OCI-LY7 (cell line): ENCODE results near the gene RBM33. TPM values are rescaled to one million over a fixed set of nuclear protein-coding genes. Genes with fewer than 3 reads are reported as not detected.

Experiments used
- BruUV-seq: library from RNA; stranded (reverse); fragments of 400-500 nt; replicated peaks from 2 replicates; lab custom pipeline; 2021; lab: Mats Ljungman, UMichigan
- CTCF ChIA-PET: fragments of 300-600 bp; sonication (Branson Sonifier 250); formaldehyde crosslinking; loops from one replicate; lab custom pipeline; 2022; ENCODE audit warnings: antibody characterized with exemption; ENCODE audit not compliant: unreplicated experiment; lab: Charles Lee
- POLR2A ChIA-PET: fragments of 300-600 bp; sonication (Branson Sonifier 250); formaldehyde crosslinking; loops from one replicate; lab custom pipeline; 2022; ENCODE audit warnings: antibody characterized with exemption; lab: Charles Lee
- DNase-seq: peaks from one replicate; pipeline ENCODE4 v3.0.0-alpha.2; 2015; ENCODE audit warnings: low spot score
- H2AFZ ChIP-seq: fragments of 200-600 bp; sonication (generic), shearing (Covaris generic); 2 replicates; pipeline ENCODE4 v1.6.1; 2014; ENCODE audit warnings: mild to moderate bottlenecking, antibody characterized with exemption, low read length, moderate library complexity
- H3K27ac ChIP-seq: fragments of 200-600 bp; sonication (generic); 2 replicates; pipeline ENCODE4 v1.5.1; 2014; ENCODE audit warnings: mixed run types, low read depth, mild to moderate bottlenecking, moderate library complexity, low read length, inconsistent platforms; ENCODE audit not compliant: poor library complexity, severe bottlenecking
- H3K36me3 ChIP-seq: fragments of 200-600 bp; sonication (generic); 2 replicates; pipeline ENCODE4 v1.6.1; 2014; ENCODE audit warnings: mild to moderate bottlenecking, antibody characterized with exemption, low read length, moderate library complexity, mixed read lengths; ENCODE audit not compliant: insufficient read depth
- H3K4me1 ChIP-seq: fragments of 200-600 bp; sonication (generic); 2 replicates; pipeline ENCODE4 v1.5.1; 2014; ENCODE audit warnings: mild to moderate bottlenecking, low read length; ENCODE audit not compliant: insufficient read depth, poor library complexity, severe bottlenecking
- H3K4me2 ChIP-seq: fragments of 200-600 bp; sonication (generic); 2 replicates; pipeline ENCODE4 v1.6.1; 2014; ENCODE audit warnings: mild to moderate bottlenecking, low read length
- H3K4me3 ChIP-seq: fragments of 200-600 bp; sonication (generic); 2 replicates; pipeline ENCODE4 v1.5.1; 2014; ENCODE audit warnings: mild to moderate bottlenecking, low read depth, low read length; ENCODE audit not compliant: poor library complexity, severe bottlenecking
- H3K79me2 ChIP-seq: fragments of 200-600 bp; sonication (generic); 2 replicates; pipeline ENCODE4 v1.6.1; 2016; ENCODE audit warnings: low read depth, mild to moderate bottlenecking, low read length, moderate library complexity, mixed read lengths; ENCODE audit not compliant: insufficient read depth
- H3K9me2 ChIP-seq: fragments of 200-600 bp; sonication (generic); 2 replicates; pipeline ENCODE4 v1.6.1; 2016; ENCODE audit warnings: mild to moderate bottlenecking, low read length, mixed read lengths; ENCODE audit not compliant: insufficient read depth
- H3K9me3 ChIP-seq: fragments of 200-600 bp; sonication (generic); 2 replicates; pipeline ENCODE4 v1.6.1; 2014; ENCODE audit warnings: mild to moderate bottlenecking, mixed run types, low read length, mixed read lengths
- H4K20me1 ChIP-seq: fragments of 200-600 bp; sonication (generic); 2 replicates; pipeline ENCODE4 v1.6.1; 2014; ENCODE audit warnings: mild to moderate bottlenecking, antibody characterized with exemption, low read length, moderate library complexity, mixed read lengths; ENCODE audit not compliant: insufficient read depth
- EZH2phosphoT487 ChIP-seq: fragments of 200-600 bp; sonication (generic); IDR thresholded peaks from 2 replicates; pipeline ENCODE4 v1.6.1; 2018; ENCODE audit warnings: low read depth, borderline replicate concordance, mild to moderate bottlenecking, mixed run types, antibody characterized with exemption, low read length, moderate library complexity, mixed read lengths
- intact Hi-C: fragments of 100-400 bp; cut with micrococcal nuclease; formaldehyde crosslinking; loops from one replicate; pipeline ENCODE4 v1.10.0; 2022; ENCODE audit not compliant: unreplicated experiment
- total RNA-seq, 2 experiments: library from RNA; depleted of rRNA in 1 of 2; stranded (reverse); fragments of >200 nt in 1 of 2; shearing (Covaris generic) in 1 of 2; gene quantifications; 2 replicates each; pipeline ENCODE4 v1.2.3, GENCODE V29; 2014 to 2022
- TF ChIP-seq, protein P1 (sequence below): fragments of 200-600 bp; sonication (generic); conservative IDR thresholded peaks from 2 replicates; pipeline ENCODE4 v1.5.1; 2014; ENCODE audit warnings: mild to moderate bottlenecking, antibody characterized with exemption, low read length, moderate library complexity, mixed read lengths

Gene RBM33
- total RNA-seq, 2 experiments from 2014 or later, result 67.6 to 127 TPM

DNA sequence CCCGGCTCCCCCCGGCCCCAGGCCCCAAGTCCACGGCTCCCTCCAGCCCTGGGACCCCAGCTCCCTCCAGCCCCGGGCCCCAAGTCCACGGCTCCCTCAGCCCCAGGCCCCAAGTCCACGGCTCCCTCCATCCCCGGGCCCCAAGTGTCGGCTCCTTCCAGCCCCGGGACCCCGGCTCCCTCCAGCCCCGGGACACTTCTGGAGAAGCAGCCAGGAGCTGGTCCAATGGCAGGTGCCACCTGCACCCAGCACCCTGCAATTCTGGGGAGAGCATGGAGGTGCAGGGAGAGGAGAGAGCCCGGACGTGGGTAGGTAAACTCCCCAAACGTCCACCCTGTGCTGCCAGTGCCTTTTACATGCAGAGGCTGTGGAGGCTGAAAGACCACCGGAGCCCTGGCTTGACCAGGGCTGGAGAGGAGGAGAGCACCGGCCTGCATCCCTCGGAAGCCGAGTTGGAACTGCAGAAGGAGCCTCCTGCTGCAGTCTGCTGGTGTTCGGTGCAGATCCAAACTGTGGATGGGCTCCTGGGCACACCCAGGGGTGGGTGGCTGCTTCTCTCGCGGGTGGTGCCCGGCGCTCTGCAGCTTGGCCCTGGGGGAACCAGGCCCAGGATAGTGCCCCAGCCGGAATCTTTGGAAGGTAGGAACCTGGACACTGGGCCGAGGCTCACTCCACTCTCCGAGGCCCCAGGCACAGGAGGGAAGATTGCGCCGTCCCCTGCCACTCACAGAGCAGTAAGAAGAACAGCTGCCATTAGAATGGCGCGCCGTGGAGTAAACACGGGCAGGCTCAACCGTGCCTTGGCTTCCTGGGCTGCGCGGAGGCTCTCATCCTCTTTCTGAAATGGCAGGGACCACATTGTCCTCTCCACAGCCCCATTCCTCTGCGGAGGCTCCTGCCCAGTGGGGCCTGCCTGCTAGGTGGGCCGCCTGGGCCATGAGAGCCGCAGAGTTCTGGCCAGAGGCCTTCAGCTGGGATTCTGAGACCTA is 153.1 kb downstream of the RBM33 start:
- ChIA-PET POLR2A (interaction anchor here (0.6 kb wide), 1 partner anchor 116 kb away, joined by 4 read pairs; no protein-coding TSS in a partner anchor), CTCF (interaction anchor here (0.5 kb wide), 1 partner anchor 975 kb away, joined by 3 read pairs; no protein-coding TSS in a partner anchor)
- no peaks in the 10 kb centered on the region for H3K79me2 ChIP-seq
- TF ChIP-seq, protein P1, sequence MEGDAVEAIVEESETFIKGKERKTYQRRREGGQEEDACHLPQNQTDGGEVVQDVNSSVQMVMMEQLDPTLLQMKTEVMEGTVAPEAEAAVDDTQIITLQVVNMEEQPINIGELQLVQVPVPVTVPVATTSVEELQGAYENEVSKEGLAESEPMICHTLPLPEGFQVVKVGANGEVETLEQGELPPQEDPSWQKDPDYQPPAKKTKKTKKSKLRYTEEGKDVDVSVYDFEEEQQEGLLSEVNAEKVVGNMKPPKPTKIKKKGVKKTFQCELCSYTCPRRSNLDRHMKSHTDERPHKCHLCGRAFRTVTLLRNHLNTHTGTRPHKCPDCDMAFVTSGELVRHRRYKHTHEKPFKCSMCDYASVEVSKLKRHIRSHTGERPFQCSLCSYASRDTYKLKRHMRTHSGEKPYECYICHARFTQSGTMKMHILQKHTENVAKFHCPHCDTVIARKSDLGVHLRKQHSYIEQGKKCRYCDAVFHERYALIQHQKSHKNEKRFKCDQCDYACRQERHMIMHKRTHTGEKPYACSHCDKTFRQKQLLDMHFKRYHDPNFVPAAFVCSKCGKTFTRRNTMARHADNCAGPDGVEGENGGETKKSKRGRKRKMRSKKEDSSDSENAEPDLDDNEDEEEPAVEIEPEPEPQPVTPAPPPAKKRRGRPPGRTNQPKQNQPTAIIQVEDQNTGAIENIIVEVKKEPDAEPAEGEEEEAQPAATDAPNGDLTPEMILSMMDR, result peak; percentile 47
- no peak for TF ChIP-seq EZH2phosphoT487
- intact Hi-C loops, result loop anchor here (5.0 to 10.0 kb wide), 2 partner anchors 675 to 1027 kb away; no protein-coding TSS in a partner anchor
- no peak overlapping the region for H2AFZ ChIP-seq
- no peak overlapping the region for H3K4me3 ChIP-seq
- H4K20me1 ChIP-seq, result no peaks in the 10 kb centered on the region
- no peaks in the 10 kb centered on the region for H3K36me3 ChIP-seq
- H3K4me2 ChIP-seq, result no peak overlapping the region
- no peak overlapping the region for H3K27ac ChIP-seq
- no peaks in the 10 kb centered on the region for H3K9me2 ChIP-seq
- H3K4me1 ChIP-seq, result no peaks in the 10 kb centered on the region
- DNase-seq, result no peak
- no peaks in the 10 kb centered on the region for H3K9me3 ChIP-seq
- no TSS peak for BruUV-seq

DNA sequence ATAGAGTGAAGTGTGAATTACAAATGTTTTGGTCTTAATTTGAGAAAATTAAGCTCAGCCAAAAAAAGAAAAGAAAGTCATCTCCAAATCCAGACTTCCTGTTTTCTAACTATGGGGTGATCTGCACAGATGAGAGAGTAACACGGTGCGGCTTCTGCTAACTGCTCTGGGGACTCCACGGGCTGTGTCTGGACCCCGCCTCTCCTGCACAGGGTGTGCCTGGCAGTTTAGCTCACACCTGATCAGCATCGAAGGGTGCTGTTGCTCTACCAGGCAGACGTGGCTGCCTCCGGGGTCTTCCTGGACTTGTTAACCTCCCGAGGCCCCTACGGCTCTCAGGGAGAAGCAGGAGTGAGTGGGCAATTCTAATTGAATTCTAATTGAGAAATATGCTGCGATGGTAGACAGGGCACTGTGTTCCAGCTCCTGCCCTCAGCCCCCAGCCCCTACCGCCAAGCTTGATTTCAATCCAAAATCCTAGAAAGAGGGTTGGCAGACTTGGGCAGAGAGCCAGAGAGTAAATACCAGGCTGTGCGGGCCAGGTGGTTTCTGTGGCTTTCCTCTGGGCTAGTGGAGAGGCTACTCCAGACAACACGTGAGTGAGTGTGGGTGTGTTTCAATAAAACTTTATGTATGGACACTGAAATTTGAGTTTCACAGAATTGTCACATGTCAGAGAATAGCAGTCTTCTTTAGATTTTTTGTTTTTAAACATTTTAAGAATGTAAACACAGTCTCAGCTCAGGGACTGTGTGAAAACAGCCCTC is 154.4 kb downstream of the RBM33 start:
- Histone ChIP-seq H3K27ac (no peak overlapping the region), H2AFZ (no peak overlapping the region), H3K4me2 (no peak overlapping the region), H3K79me2 (no peaks in the 10 kb centered on the region), H4K20me1 (no peaks in the 10 kb centered on the region), H3K4me3 (no peak overlapping the region), H3K4me1 (no peaks in the 10 kb centered on the region), H3K9me3 (no peaks in the 10 kb centered on the region), H3K9me2 (no peaks in the 10 kb centered on the region), H3K36me3 (no peaks in the 10 kb centered on the region)
- TF ChIP-seq, protein P1, result no peak
- no peak for TF ChIP-seq EZH2phosphoT487
- no peak for DNase-seq
- CTCF ChIA-PET, result no interaction called here
- intact Hi-C loops, result loop anchor here (5.0 to 10.0 kb wide), 2 partner anchors 673 to 1026 kb away; no protein-coding TSS in a partner anchor
- BruUV-seq, result no TSS peak
- POLR2A ChIA-PET, result no interaction called here
